DOHH2 (cell line): ENCODE results near the gene OSR1.

Experiments
- H3F3A ChIP-seq: fragments of 200-600 bp; sonication (generic), shearing (Covaris generic); 2 replicates; pipeline ENCODE4 v1.6.0; 2016; ENCODE audit warnings: antibody characterized with exemption, mild to moderate bottlenecking; ENCODE audit not compliant: control insufficient read depth, insufficient read depth
- H3K27ac ChIP-seq: fragments of 200-600 bp; sonication (generic); 2 replicates; pipeline ENCODE4 v1.5.1; 2014; ENCODE audit warnings: low read depth, mild to moderate bottlenecking, low read length, moderate library complexity
- H3K27me3 ChIP-seq: fragments of 200-600 bp; sonication (generic); 2 replicates; pipeline ENCODE4 v1.6.1; 2014; ENCODE audit warnings: mild to moderate bottlenecking, low read length, mixed read lengths; ENCODE audit not compliant: control insufficient read depth
- H3K36me3 ChIP-seq: fragments of 200-600 bp; sonication (generic); 2 replicates; pipeline ENCODE4 v1.6.1; 2014; ENCODE audit warnings: mild to moderate bottlenecking, low read length, moderate library complexity, mixed read lengths; ENCODE audit not compliant: control insufficient read depth
- H3K4me1 ChIP-seq: fragments of 200-600 bp; sonication (generic); 2 replicates; pipeline ENCODE4 v1.6.1; 2014; ENCODE audit warnings: mild to moderate bottlenecking, low read length, mixed read lengths; ENCODE audit not compliant: control insufficient read depth
- H3K4me2 ChIP-seq: fragments of 200-600 bp; sonication (generic); 2 replicates; pipeline ENCODE4 v1.6.0; 2014; ENCODE audit warnings: mild to moderate bottlenecking, low read length, moderate library complexity
- H3K4me3 ChIP-seq: fragments of 200-600 bp; sonication (generic); 2 replicates; pipeline ENCODE4 v1.5.1; 2014; ENCODE audit warnings: mild to moderate bottlenecking, low read length, mixed read lengths
- H3K79me2 ChIP-seq: fragments of 200-600 bp; sonication (generic); 2 replicates; pipeline ENCODE4 v1.6.1; 2014; ENCODE audit warnings: mild to moderate bottlenecking, low read length, mixed read lengths; ENCODE audit not compliant: control insufficient read depth
- H3K9me2 ChIP-seq: fragments of 200-600 bp; sonication (generic); replicated peaks from 2 replicates; pipeline ENCODE4 v1.6.1; 2014; ENCODE audit warnings: mild to moderate bottlenecking, low read length, mixed read lengths; ENCODE audit not compliant: control insufficient read depth
- H3K9me3 ChIP-seq: fragments of 200-600 bp; sonication (generic); 2 replicates; pipeline ENCODE4 v1.6.1; 2014; ENCODE audit warnings: antibody characterized with exemption, low read length, mixed read lengths; ENCODE audit not compliant: control insufficient read depth, insufficient read depth
- H4K20me1 ChIP-seq: fragments of 200-600 bp; sonication (generic); 2 replicates; pipeline ENCODE4 v1.6.0; 2014; ENCODE audit warnings: low read depth, mild to moderate bottlenecking, antibody characterized with exemption, low read length, moderate library complexity; ENCODE audit not compliant: control insufficient read depth, insufficient read depth
- EZH2phosphoT487 ChIP-seq: fragments of 200-600 bp; sonication (generic); IDR thresholded peaks from 2 replicates; pipeline ENCODE4 v1.6.1; 2017; ENCODE audit warnings: borderline replicate concordance, mild to moderate bottlenecking, antibody characterized with exemption, low read length, moderate library complexity, mixed read lengths
- TF ChIP-seq, protein P1 (sequence below): fragments of 200-600 bp; sonication (generic); IDR thresholded peaks from one replicate; pipeline ENCODE4 v1.5.1; 2014; ENCODE audit warnings: antibody characterized with exemption, mild to moderate bottlenecking, low read depth, low read length; ENCODE audit not compliant: poor library complexity, severe bottlenecking

Gene OSR1

DNA sequence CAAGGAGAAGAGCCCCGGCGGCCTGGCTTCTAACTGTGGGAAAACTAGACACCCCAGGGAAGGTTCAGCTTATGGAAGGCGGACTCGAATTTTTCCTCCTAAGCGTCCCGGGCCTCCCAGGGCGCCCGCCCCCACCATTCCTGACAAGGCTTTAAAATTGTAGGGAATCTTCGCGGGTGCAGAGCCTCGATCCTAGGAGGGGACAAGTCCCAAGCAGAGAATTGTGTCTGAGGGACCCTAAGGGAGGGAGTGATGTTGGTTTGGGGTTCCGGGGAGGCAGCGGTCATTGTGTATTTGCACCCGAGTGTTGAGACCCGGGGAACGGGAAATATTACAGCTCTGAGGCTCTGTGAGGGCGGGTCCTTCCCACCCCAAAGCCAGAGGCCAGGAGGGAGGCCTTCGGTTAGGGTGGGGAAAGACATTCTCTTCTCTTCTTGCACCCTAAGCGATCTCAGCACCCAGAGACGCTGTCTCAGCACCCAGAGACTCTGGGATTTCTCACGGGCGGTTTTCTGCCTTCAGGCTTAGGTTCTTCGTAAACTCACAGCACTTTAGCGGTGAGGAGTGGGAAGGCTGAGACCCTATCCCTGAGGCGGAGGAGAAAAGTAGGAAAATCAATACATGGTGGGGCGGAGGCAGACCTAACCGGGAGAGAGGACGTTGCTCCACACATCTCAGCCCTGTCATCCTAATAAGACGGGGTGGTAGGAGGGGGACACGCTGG is 7.6 kb downstream of the OSR1 start:
- TF ChIP-seq EZH2phosphoT487, result no peak
- TF ChIP-seq, protein P1, sequence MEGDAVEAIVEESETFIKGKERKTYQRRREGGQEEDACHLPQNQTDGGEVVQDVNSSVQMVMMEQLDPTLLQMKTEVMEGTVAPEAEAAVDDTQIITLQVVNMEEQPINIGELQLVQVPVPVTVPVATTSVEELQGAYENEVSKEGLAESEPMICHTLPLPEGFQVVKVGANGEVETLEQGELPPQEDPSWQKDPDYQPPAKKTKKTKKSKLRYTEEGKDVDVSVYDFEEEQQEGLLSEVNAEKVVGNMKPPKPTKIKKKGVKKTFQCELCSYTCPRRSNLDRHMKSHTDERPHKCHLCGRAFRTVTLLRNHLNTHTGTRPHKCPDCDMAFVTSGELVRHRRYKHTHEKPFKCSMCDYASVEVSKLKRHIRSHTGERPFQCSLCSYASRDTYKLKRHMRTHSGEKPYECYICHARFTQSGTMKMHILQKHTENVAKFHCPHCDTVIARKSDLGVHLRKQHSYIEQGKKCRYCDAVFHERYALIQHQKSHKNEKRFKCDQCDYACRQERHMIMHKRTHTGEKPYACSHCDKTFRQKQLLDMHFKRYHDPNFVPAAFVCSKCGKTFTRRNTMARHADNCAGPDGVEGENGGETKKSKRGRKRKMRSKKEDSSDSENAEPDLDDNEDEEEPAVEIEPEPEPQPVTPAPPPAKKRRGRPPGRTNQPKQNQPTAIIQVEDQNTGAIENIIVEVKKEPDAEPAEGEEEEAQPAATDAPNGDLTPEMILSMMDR, result no peak

DNA sequence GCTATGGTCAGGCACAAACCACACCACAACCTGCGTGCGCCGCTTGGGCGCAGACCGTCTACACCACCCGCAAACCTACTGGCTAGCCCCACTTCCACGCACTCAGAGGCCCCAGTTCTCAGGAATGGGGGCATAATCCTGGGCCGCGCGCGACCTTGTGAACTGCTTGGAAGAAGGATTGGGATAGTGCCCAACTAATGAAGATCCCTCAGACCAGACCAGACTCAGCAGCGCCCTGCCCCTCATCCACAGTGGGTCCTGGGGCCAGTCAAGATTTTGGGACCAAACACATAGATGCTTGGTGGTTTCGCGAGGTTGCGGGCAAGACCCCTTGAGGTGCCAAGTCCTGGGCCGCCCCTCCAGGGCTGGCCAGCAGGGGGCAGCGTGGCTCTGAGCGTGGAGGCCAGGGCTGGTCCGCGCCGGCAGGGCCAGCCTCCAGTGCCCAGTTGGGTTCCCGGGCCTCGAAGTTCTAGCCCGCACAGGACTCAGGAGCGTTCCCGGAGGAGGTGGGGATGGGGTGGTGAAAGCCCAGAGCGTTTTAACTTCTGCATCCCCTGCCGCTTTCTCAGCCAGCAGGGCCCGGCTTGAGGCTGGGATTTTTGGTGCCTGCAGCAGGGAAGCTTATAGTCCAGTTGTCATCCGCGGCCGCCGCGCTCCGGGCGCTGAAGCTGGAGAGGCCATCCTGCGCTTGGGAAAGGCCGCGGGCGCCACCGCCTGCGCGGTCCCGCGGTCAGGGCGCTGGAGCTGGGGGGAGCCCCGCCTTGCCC is 8.3 kb downstream of the OSR1 start:
- TF ChIP-seq, protein P1, result peak; percentile 77
- no peak for TF ChIP-seq EZH2phosphoT487
- Histone ChIP-seq H3K9me3 (no peaks in the 10 kb centered on the region), H3K4me3 (no peak overlapping the region), H4K20me1 (no peaks in the 10 kb centered on the region), H3K4me1 (peaks cover 12% of the 10 kb centered on the region), H3K27ac (no peak overlapping the region), H3F3A (no peaks in the 10 kb centered on the region), H3K79me2 (peaks cover 16% of the 10 kb centered on the region), H3K27me3 (peaks cover 13% of the 10 kb centered on the region), H3K36me3 (peaks cover 6% of the 10 kb centered on the region; the same call in 1 of the 2 replicates), H3K4me2 (no peak overlapping the region), H3K9me2 (no peaks in the 10 kb centered on the region)

More for the DNA sequence above, 7.6 kb downstream of the OSR1 start:
- H3K79me2 ChIP-seq, result peaks cover 16% of the 10 kb centered on the region
- no peak overlapping the region for H3K27ac ChIP-seq
- H3K9me2 ChIP-seq, result no peaks in the 10 kb centered on the region
- H3K4me1 ChIP-seq, result peaks cover 12% of the 10 kb centered on the region
- no peak overlapping the region for H3K4me3 ChIP-seq
- no peak overlapping the region for H3K4me2 ChIP-seq
- no peaks in the 10 kb centered on the region for H3F3A ChIP-seq
- H4K20me1 ChIP-seq, result no peaks in the 10 kb centered on the region
- no peaks in the 10 kb centered on the region for H3K9me3 ChIP-seq
- peaks cover 17% of the 10 kb centered on the region for H3K27me3 ChIP-seq
- peaks cover 6% of the 10 kb centered on the region; the same call in 1 of the 2 replicates for H3K36me3 ChIP-seq

DNA sequence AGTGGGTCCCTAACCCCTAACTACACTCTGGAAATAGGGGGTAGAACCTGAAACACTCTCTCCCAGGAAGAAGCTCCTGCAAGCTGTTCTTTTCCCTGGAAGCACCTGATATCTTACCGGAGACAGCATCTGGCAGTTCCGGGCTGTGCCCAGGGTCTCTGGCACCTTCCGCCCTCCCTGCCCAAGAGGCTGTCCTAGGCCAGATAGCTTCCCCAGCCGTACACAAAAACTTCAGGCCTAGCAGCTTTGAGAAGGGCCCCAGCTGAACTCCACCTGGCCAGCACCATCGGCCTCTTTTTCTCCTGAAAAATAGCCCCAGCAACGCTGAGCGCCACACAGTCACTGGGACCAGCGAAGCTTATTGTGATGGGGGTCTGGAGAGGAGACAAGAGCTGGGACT is 9.7 kb downstream of the OSR1 start:
- Histone ChIP-seq H3K27me3 (peaks cover 10% of the 10 kb centered on the region), H3K9me2 (no peaks in the 10 kb centered on the region), H3K79me2 (peaks cover 16% of the 10 kb centered on the region), H3K4me1 (peaks cover 12% of the 10 kb centered on the region), H3F3A (no peaks in the 10 kb centered on the region), H4K20me1 (no peaks in the 10 kb centered on the region), H3K9me3 (no peaks in the 10 kb centered on the region), H3K36me3 (peaks cover 6% of the 10 kb centered on the region; the same call in 1 of the 2 replicates), H3K4me2 (peak overlapping the region; percentile 83), H3K27ac (no peak overlapping the region), H3K4me3 (peak overlapping the region; percentile 92)
- TF ChIP-seq, protein P1, result no peak
- TF ChIP-seq EZH2phosphoT487, result no peak
